Gastrocnemius medialis (tissue), 4 donors: ENCODE measurements around the gene PLA2G15.

ENCODE experiments used
- POLR2A ChIP-seq, 2 donors: fragments of 450-650 bp; IDR thresholded peaks; one replicate each; pipeline ENCODE4 v1.6.1; 2017; ENCODE audit warnings: antibody characterized with exemption in 2 of 2, mild to moderate bottlenecking in 2 of 2, moderate library complexity in 2 of 2
- TF ChIP-seq, protein P1 (sequence below), 5 experiments: fragments of 450-650 bp in 3 of 5; fragments of 200-600 bp in 2 of 5; sonication (generic) in 2 of 5; IDR thresholded peaks in 4 of 5; conservative IDR thresholded peaks in 1 of 5; 1 replicate in 4 of 5; 2 replicates in 1 of 5; pipeline ENCODE4 v1.5.1; 2016 to 2019; ENCODE audit warnings: antibody characterized with exemption in 5 of 5, mild to moderate bottlenecking in 3 of 5, moderate library complexity in 3 of 5

DNA sequence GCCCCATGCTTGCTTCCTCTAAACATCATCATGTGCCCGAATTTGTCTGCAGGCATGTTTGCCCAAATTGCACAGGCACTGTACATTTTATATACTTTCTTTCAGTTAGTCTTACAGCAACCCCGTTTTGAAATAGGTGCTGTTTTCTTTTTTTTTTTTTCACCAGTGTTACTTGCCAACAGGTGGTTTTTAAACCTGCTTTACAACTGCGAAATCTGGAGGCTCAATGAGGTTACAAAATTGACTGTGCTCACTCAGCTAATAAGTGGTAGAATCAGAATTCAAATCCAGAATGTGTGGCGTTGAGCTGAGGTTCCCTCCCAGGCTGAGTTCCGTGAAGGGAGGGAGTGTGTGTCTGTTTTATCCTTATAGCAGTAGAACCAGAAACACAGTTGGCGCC lies 5.8 kb downstream of the PLA2G15 start:
- TF ChIP-seq, protein P1, sequence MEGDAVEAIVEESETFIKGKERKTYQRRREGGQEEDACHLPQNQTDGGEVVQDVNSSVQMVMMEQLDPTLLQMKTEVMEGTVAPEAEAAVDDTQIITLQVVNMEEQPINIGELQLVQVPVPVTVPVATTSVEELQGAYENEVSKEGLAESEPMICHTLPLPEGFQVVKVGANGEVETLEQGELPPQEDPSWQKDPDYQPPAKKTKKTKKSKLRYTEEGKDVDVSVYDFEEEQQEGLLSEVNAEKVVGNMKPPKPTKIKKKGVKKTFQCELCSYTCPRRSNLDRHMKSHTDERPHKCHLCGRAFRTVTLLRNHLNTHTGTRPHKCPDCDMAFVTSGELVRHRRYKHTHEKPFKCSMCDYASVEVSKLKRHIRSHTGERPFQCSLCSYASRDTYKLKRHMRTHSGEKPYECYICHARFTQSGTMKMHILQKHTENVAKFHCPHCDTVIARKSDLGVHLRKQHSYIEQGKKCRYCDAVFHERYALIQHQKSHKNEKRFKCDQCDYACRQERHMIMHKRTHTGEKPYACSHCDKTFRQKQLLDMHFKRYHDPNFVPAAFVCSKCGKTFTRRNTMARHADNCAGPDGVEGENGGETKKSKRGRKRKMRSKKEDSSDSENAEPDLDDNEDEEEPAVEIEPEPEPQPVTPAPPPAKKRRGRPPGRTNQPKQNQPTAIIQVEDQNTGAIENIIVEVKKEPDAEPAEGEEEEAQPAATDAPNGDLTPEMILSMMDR (IDR thresholded peaks at IDR 0.05 in 4 of 5, conservative IDR thresholded peaks at IDR 0.05 in 1 of 5) = no peak
- no peak for TF ChIP-seq POLR2A (IDR thresholded peaks at IDR 0.05)
